Activated gamma-delta T cell treated with anti-CD3 and anti-CD28 coated beads, Interleukin-2, amount 50 U/mL, for 16 hours (primary cell): ENCODE data around the gene RARRES1.

ENCODE experiments used
- DNase-seq: peaks from one replicate; pipeline ENCODE4 v3.0.0-alpha.2; 2020; ENCODE audit warnings: low read depth

Gene RARRES1

DNA sequence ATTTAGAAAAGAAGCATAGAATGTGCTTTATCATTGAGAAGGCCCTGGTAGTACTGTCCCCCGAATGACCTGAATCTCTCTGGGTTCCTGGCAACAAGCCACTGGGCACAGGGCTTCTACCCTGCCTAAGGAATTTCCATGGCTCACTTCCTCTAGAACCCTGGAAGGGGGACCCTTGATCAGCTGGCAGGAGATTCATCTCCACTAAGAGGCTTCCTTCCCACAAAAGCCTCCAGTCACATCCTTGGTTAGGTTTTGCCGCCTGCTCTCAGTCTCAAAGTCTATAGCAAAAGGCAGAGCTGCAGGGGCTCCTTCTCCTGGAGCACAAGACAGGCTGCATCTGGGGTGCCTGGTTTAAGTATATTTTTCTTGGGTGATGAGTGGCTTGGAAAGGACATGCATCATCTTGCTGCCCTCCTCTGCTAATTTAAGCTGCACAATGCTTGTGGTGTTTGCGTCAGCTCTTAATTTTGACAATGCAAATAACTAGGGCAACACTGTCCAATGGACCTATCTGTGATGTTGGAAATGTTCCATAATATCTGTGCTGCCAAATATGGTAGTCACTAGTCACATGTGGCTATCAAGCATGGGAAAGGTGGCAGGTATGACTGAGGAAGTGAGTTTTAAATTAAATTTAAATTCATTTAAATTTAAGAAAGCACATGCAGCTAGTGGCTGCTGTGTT, 33.4 kb upstream of the RARRES1 start:
- no peak for DNase-seq

DNA sequence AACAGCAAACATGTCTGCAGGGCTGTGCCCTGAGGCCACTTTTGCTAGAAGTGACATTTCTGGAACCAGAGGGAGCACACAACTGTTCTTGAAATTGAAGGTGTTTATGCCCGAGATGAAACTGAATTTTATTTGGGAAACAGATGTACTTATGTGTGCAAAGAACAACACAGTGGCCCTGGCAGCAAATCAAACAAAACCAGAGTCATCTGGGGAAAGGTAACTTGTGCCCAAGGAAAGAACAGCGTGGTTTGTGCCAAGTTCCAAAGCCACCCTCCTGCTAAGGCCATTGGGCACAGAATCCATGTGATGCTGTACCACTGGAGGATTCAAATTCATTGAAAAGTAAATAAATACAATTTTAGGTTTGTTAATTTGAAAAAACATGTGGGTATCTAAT, 31.2 kb upstream of the RARRES1 start:
- DNase-seq: no peak

DNA sequence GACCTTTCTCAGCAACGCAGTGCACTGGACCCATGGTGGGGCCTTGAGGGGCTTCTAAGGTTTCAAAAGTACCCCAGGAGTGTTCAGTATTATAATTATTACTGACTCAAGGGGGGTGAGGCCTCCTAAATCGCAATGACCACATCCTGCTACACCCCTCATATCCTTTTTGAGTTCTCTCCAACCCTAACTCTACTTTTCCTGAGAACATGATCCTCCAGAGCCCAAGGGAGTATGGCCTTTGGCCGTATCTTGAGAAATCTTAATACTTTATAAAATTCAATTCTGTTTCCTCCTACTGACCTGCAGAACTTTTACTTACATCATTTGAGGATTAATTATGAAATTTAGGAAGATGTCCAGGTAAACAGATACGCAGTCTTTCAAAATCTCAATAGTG, 30.4 kb upstream of the RARRES1 start:
- DNase-seq: no peak

GRCh38 chr3:158761350-158761749, 29.1 kb upstream of the RARRES1 start:
- DNase-seq: no peak

GRCh38 chr3:158755421-158755820, 23.2 kb upstream of the RARRES1 start:
- no peak for DNase-seq

GRCh38 chr3:158753854-158754253, 21.6 kb upstream of the RARRES1 start:
- DNase-seq: no peak

GRCh38 chr3:158751316-158751715, 19.1 kb upstream of the RARRES1 start:
- DNase-seq: no peak

DNA sequence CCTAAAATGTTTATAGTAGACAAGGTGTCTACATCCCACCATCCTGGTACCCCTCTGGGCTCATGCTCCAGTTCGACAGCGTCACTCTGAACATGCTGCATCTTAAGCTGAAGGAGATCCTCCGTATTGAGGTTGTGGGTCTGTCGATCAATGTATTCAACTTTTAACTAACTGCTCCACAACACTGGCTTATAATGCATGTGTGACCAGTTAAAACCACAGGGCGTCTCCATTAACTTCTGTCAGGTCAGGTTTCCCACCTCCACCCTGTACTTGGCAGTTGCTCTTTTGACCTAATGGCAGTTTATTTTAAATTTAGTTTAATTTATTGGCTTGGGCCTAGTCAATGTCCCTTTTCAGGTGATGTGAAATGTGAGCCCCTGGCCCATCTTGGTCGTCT, 17.8 kb upstream of the RARRES1 start:
- no peak for DNase-seq

DNA sequence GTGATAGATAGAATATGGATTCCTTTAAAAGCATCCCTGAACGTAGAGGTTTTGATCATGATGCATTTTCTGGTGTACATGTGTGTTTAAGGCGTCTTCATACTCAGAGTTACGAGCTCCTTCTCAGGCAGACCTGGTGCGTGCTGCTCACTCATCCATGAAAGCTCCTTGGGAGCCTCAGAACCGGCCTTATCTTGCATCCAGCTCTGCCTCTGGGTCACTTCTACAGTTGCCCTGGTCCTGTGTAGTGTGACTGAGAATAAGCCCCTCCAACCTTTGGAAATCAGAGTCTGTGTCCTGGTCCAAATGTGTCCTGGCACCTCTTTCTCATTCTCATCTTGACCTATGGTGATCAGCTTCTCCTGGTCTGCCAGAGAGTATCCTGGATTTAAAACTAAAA, 17.3 kb upstream of the RARRES1 start:
- DNase-seq: no peak

DNA sequence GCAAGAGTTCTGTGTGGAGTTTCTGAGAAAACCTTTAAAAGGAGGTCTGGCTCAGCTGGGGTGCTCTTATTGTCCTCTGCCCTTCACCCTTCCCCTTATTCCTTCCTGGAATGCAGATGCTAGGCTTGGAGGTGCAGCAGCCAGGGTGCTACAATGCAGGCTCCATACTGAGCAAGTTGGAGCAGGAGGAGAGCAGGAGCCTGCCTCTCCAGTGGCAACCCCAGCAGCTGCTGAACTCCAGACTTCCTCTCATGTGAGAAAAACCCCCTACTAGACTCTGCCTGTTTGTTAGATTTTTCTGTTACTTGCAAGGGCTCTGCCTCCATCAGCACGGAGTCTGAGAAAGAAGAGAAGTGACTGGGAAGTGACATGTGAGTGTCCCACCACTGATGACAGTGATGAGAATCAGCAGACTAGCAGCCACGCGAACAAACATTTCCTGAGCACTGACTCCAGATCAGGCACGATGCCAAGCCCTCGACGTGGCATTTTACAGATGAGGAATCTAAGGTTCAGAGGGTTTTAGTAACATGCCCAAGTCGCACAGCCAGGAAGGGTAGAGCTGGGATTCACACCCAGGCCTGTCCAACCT, 16.1 kb upstream of the RARRES1 start:
- no peak for DNase-seq

GRCh38 chr3:158747417-158747816, 15.2 kb upstream of the RARRES1 start:
- no peak for DNase-seq

DNA sequence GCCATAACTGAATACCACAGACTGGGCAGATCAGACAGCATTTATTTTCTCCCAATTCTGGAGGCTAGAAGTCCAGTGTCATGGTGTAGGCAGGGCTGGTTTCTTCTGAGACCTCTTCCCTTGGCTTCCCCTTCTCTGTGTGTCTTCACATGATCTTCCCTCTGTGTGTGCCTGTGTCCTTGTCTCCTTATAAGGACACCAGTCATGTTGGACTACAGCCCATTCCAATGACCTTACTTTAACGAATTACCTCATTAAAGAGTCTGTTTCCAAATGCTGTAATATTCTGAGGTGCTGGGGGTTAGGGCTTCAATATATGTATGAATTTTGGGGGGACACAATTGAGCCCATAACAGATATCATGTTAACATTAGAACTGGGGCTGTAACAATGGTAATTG, 13.3 kb upstream of the RARRES1 start:
- no peak for DNase-seq

- no peak for DNase-seq
These were observed 12.5 kb upstream of the RARRES1 start for GRCh38 chr3:158744567-158745288.

- DNase-seq: no peak
These were observed 11.7 kb upstream of the RARRES1 start for GRCh38 chr3:158743664-158744566.

GRCh38 chr3:158742871-158743663, 10.8 kb upstream of the RARRES1 start:
- no peak for DNase-seq

DNA sequence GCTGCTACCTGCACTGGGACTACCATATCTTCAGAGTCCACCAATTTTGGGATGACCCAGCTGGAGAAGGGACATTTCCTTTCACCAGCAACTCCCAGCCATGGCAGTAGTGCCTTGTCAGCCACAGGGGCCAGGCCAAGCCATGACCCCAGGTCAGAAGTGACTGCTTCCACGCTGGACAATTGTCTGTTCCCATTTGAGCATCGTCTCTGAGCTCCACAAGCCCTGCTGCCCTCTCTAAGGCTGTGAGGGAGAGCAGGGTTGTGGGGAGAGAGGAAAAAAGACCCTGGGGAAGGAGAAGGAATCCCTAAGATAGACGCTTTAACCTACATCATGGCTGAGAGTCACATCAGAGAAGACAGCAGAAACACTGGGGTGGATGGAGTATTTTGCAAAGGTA, 7.4 kb upstream of the RARRES1 start:
- DNase-seq: no peak

DNA sequence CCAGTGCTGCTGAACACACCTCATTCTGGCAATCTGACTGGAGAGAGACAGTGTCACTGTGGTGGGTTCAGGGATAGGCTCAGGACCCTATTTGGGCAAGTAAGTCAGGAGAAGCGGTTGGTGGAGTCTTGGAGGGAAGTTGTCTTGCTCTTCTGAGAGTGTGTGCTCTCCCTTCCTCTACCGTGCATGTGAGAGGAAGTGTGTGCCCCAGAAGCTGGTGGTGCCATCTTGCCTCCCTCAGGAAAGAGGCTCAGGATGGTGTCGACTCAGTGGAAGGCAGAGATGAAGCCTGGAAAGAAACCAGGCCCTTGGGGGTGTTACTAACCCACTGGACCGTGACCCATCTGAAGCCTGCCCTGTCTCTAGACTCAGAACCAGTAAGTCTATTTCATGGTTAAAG, 6.8 kb upstream of the RARRES1 start:
- DNase-seq: no peak

GRCh38 chr3:158738653-158739052, 6.4 kb upstream of the RARRES1 start:
- DNase-seq: no peak

DNA sequence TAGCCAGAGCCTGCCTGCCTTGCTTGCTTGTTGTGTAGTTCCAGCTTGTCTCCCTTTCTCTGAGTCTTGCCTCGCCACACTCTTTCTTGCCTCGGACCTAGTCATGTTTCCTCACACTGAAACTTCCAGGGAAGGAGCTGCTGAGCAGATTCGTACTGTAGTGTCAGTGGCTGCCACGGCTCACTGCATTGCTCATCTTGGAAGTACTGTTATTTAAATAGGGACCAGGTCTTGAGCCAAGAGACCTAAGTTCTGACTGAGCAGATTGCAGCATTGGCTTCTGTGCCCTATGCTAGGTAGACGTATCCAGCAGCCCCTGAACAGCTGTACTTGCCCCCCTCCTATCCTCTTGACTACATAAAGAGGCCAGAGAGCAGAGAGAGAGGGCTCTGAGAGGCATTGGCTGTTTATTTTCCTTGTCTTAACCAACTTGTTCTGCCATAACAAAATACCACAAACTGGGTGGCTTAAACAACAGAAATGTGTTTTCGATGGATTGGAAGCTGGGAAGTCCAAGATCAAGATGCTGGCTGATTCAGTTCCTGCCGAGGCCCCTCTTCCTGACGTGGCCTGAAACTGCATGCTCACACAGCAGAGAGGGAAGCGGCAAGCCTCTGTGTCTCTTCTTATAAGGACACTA, 5.8 kb upstream of the RARRES1 start:
- DNase-seq: no peak

- DNase-seq: no peak
These were observed 5.2 kb upstream of the RARRES1 start for GRCh38 chr3:158737410-158737809.
